K562 (cell line): ENCODE data around the gene TRMU. TPM values are rescaled to one million over a fixed set of nuclear protein-coding genes. Genes with fewer than 3 reads are reported as not detected.

Experiments
- ATAC-seq: fragments of 200-7000 bp; cut with Tn5 transposase; 3 replicates; pipeline ENCODE4 v1.9.1; 2020; ENCODE audit warnings: moderate library complexity
- BruUV-seq: library from RNA; stranded (reverse); fragments of 400-500 nt; replicated peaks from 2 replicates; lab custom pipeline; 2021; lab: Mats Ljungman, UMichigan
- CTCF ChIA-PET: fragments of 300-600 bp; formaldehyde crosslinking; extraction: SDS; loops from one replicate; lab custom pipeline; 2021; ENCODE audit warnings: low intra/inter-chr PET ratio; lab: Yijun Ruan, JAX
- POLR2A ChIA-PET: fragments of 300-600, 350-650 bp; sonication (Branson Sonifier 250); formaldehyde crosslinking; extraction: SDS; loops from one replicate; lab custom pipeline; 2021; ENCODE audit warnings: antibody characterized with exemption, inconsistent platforms; lab: Yijun Ruan, JAX
- DNase-seq, 4 experiments: peaks; one replicate each; pipeline versions ENCODE4 v3.0.0 to v3.0.0-alpha.2; 2011 to 2018; ENCODE audit warnings: low spot score in 3 of 4, mixed read lengths in 3 of 4; ENCODE audit errors: extremely low read depth in 1 of 4
- FAIRE-seq: peaks from 2 replicates; lab custom pipeline; 2011; peaks lifted over from hg19 to GRCh38; lab: Jason Lieb, UNC
- H2AFZ ChIP-seq: 2 replicates; pipeline ENCODE4 v1.6.0; 2011; ENCODE audit warnings: low read depth, low read length, control low read depth, inconsistent platforms
- H3K27ac ChIP-seq: fragments of 200-600 bp; 3 replicates; pipeline ENCODE4 v1.8.0; 2011; ENCODE audit warnings: low read depth, mild to moderate bottlenecking, control low read depth, inconsistent platforms, low read length, moderate library complexity, mixed read lengths; ENCODE audit errors: extremely low read depth
- H3K27me3 ChIP-seq, 2 experiments: fragments of 300-600 bp in 1 of 2; 2 replicates in 1 of 2; 3 replicates in 1 of 2; pipeline versions ENCODE4 v1.6.0 to v1.8.0; 2011; ENCODE audit warnings: inconsistent platforms in 2 of 2, low read length in 2 of 2, mild to moderate bottlenecking in 1 of 2, mixed read lengths in 1 of 2, moderate library complexity in 1 of 2; ENCODE audit not compliant: control insufficient read depth in 2 of 2, insufficient read depth in 2 of 2
- H3K36me3 ChIP-seq: fragments of 300-600 bp; 3 replicates; pipeline ENCODE4 v1.8.0; 2011; ENCODE audit warnings: mild to moderate bottlenecking, low read length, inconsistent platforms; ENCODE audit not compliant: control insufficient read depth, insufficient read depth
- H3K4me1 ChIP-seq, 2 experiments: fragments of 200-600 bp in 1 of 2; replicated peaks in 1 of 2; 2 replicates in 1 of 2; 3 replicates in 1 of 2; pipeline versions ENCODE4 v1.5.1 to v1.8.0; 2011; ENCODE audit warnings: inconsistent platforms in 2 of 2, low read length in 2 of 2, mild to moderate bottlenecking in 1 of 2, mixed read lengths in 1 of 2, moderate library complexity in 1 of 2; ENCODE audit not compliant: control insufficient read depth in 2 of 2, insufficient read depth in 2 of 2
- H3K4me2 ChIP-seq: 2 replicates; pipeline ENCODE4 v1.6.1; 2011; ENCODE audit warnings: low read length, control low read depth, inconsistent platforms, mixed read lengths; ENCODE audit not compliant: insufficient read depth
- H3K4me3 ChIP-seq: fragments of 200-600 bp; sonication (generic), shearing (Covaris generic); 2 replicates; pipeline ENCODE4 v1.5.1; 2016; ENCODE audit warnings: control low read depth, inconsistent platforms
- H3K79me2 ChIP-seq: fragments of 200-600 bp; 3 replicates; pipeline ENCODE4 v1.8.0; 2011; ENCODE audit warnings: low read length, inconsistent platforms; ENCODE audit not compliant: control insufficient read depth, insufficient read depth
- H3K9ac ChIP-seq, 2 experiments: 2 replicates each; pipeline versions ENCODE4 v1.6.0 to v1.6.1; 2011; ENCODE audit warnings: low read depth in 2 of 2, low read length in 2 of 2, control low read depth in 1 of 2, inconsistent platforms in 1 of 2, mild to moderate bottlenecking in 1 of 2, mixed read lengths in 1 of 2; ENCODE audit not compliant: insufficient read depth in 1 of 2
- H3K9me1 ChIP-seq: one replicate; pipeline ENCODE4 v1.6.0; 2011; ENCODE audit warnings: inconsistent platforms, mild to moderate bottlenecking, low read length, moderate library complexity; ENCODE audit not compliant: control insufficient read depth, insufficient read depth
- H3K9me3 ChIP-seq: replicated peaks from 2 replicates; pipeline ENCODE4 v1.5.1; 2011; ENCODE audit warnings: low read depth, low read length, inconsistent platforms; ENCODE audit not compliant: control insufficient read depth, insufficient read depth
- H4K20me1 ChIP-seq: replicated peaks from 2 replicates; pipeline ENCODE4 v1.6.1; 2011; ENCODE audit warnings: low read length, inconsistent platforms, mixed read lengths; ENCODE audit not compliant: control insufficient read depth, insufficient read depth
- ARHGAP35 ChIP-seq: fragments of 450-650 bp; IDR thresholded peaks from 2 replicates; pipeline ENCODE4 v1.6.1; 2018; ENCODE audit not compliant: partially characterized antibody
- ARID3A ChIP-seq: IDR thresholded peaks from 2 replicates; pipeline ENCODE4 v1.6.1; 2012; ENCODE audit warnings: low read depth, low read length, improper control_type of control experiment, borderline replicate concordance
- CHD1 ChIP-seq: fragments of 200-600 bp; sonication (generic); IDR thresholded peaks from one replicate; pipeline ENCODE4 v1.6.1; 2012; ENCODE audit warnings: mild to moderate bottlenecking, moderate library complexity, low read length, inconsistent platforms
- DMBX1 ChIP-seq: fragments of 250-450 bp; sonication (Bioruptor Pico); IDR thresholded peaks from 2 replicates; pipeline ENCODE4 v1.8.0; 2022; ENCODE audit warnings: inconsistent platforms, mild to moderate bottlenecking, moderate library complexity, borderline replicate concordance
- E2F5 ChIP-seq: sonication (generic); formaldehyde crosslinking; IDR thresholded peaks from 2 replicates; pipeline ENCODE4 v1.8.0; 2022; ENCODE audit warnings: mild to moderate bottlenecking, missing genetic modification reagents
- E2F6 ChIP-seq, 2 experiments: IDR thresholded peaks; 2 replicates each; pipeline ENCODE4 v1.6.1; 2011; ENCODE audit warnings: borderline replicate concordance in 1 of 2, control low read depth in 1 of 2, low read depth in 1 of 2, low read length in 1 of 2, mild to moderate bottlenecking in 1 of 2, mixed read lengths in 1 of 2, moderate library complexity in 1 of 2; ENCODE audit not compliant: insufficient read depth in 1 of 2, insufficient read length in 1 of 2, poor library complexity in 1 of 2, severe bottlenecking in 1 of 2; ENCODE audit errors: extremely low read depth in 1 of 2
- ELK1 ChIP-seq: sonication (generic); formaldehyde crosslinking; IDR thresholded peaks from 2 replicates; pipeline ENCODE4 v1.8.1; 2022; ENCODE audit warnings: missing genetic modification reagents
- GATAD2B ChIP-seq: fragments of 450-650 bp; IDR thresholded peaks from 2 replicates; pipeline ENCODE4 v1.6.1; 2017; ENCODE audit warnings: mild to moderate bottlenecking, borderline replicate concordance
- JUNB ChIP-seq: fragments of 450-650 bp; formaldehyde crosslinking; conservative IDR thresholded peaks from 2 replicates; pipeline ENCODE4 v1.4.0; 2020; ENCODE audit warnings: mild to moderate bottlenecking
- NR2C2 ChIP-seq, 2 experiments: fragments of 200-800 bp in 1 of 2; sonication (Bioruptor generic) in 1 of 2; sonication (generic) in 1 of 2; formaldehyde crosslinking in 1 of 2; IDR thresholded peaks; 2 replicates each; pipeline versions ENCODE4 v1.6.1 to v1.8.0; 2016 to 2022; ENCODE audit warnings: mild to moderate bottlenecking in 1 of 2, missing compliant biosample characterization in 1 of 2, missing genetic modification characterization in 1 of 2, missing genetic modification reagents in 1 of 2
- POLR2AphosphoS5 ChIP-seq: IDR thresholded peaks from 2 replicates; pipeline ENCODE4 v1.6.1; 2011; ENCODE audit warnings: mild to moderate bottlenecking, low read depth, low read length, moderate library complexity; ENCODE audit not compliant: control insufficient read depth, insufficient read depth
- RBM39 ChIP-seq: fragments of 200-400 bp; formaldehyde crosslinking; optimal IDR thresholded peaks from 2 replicates; pipeline ENCODE3; 2018; ENCODE audit warnings: low read depth, low read length
- STAT5A ChIP-seq: IDR thresholded peaks from 2 replicates; pipeline ENCODE4 v1.6.1; 2012; ENCODE audit warnings: low read length, inconsistent platforms, borderline replicate concordance
- ZNF561 ChIP-seq: fragments of 450-650 bp; formaldehyde crosslinking; conservative IDR thresholded peaks from 2 replicates; pipeline ENCODE4 v1.4.0; 2020; ENCODE audit warnings: mild to moderate bottlenecking, moderate library complexity
- ZNF655 ChIP-seq: fragments of 250-450 bp; sonication (Bioruptor Pico); IDR thresholded peaks from 2 replicates; pipeline ENCODE4 v1.5.0; 2021
- ZNF695 ChIP-seq: fragments of 450-650 bp; formaldehyde crosslinking; IDR thresholded peaks from 2 replicates; pipeline ENCODE4 v1.4.0; 2020; ENCODE audit warnings: mild to moderate bottlenecking, moderate library complexity
- WGBS: fragments of 100-300 bp; shearing (Covaris generic); methylation state at CpG from one replicate; pipeline ENCODE4 v1.1.6; 2016; ENCODE audit warnings: low coverage, mixed read lengths; ENCODE audit not compliant: insufficient coverage; ENCODE audit errors: missing lambda C conversion rate; 5-methylcytosine and 5-hydroxymethylcytosine counted together
- in situ Hi-C: fragments of 300-500 bp; cut with MboI; formaldehyde crosslinking; loops from 4 replicates; pipeline ENCODE4 v1.15.0; 2018; ENCODE audit warnings: inconsistent platforms, mixed read lengths
- intact Hi-C: fragments of 100-400 bp; cut with micrococcal nuclease; formaldehyde crosslinking; loops from 2 replicates; pipeline ENCODE4 v1.14.2; 2022
- polyA plus RNA-seq, 8 experiments: library from polyadenylated mRNA; depleted of rRNA in 4 of 8; stranded (reverse) in 5 of 8; unstranded in 3 of 8; fragments of >200 nt; fragmentation: Nextera tagmentation in 2 of 8; fragmentation: Illumina TruSeq in 1 of 8; extraction: Ambion mirVana in 2 of 8; extraction: Trizol in 1 of 8; gene quantifications; 2 replicates each; pipeline versions ENCODE4 v1.2.1 to v1.2.3, GENCODE V29; 2011 to 2014; ENCODE audit warnings: inconsistent platforms in 1 of 8, missing spikeins in 1 of 8
- total RNA-seq, 7 experiments: library from RNA; depleted of rRNA in 6 of 7; stranded (reverse); fragments of >200 nt in 6 of 7; fragmentation: Illumina TruSeq in 2 of 7; extraction: Trizol in 2 of 7; gene quantifications; 2 replicates each; pipeline versions ENCODE4 v1.2.1 to v1.2.3, GENCODE V29; 2011 to 2021; ENCODE audit warnings: low replicate concordance in 1 of 7

TRMU gene
- total and polyA plus RNA-seq, 9 of the 15 experiments (the other 6 are each of a cell fraction or from before 2014, with no cell fraction given): 2.3 to 49.9 (median 35.3) TPM

GRCh38 chr22:46387748-46388147 lies 52.2 kb downstream of the TRMU start:
- in situ Hi-C loops (no loop called here), intact Hi-C loops (no loop called here)
- 21% methylated on average over 11 of the region's 11 CpGs for WGBS
- H3K4me3 ChIP-seq: no peak overlapping the region
- H3K9me3 ChIP-seq: no peaks in the 10 kb centered on the region
- no peak overlapping the region for H3K27ac ChIP-seq
- CTCF ChIA-PET: no interaction called here
- H3K9me1 ChIP-seq: no peaks in the 10 kb centered on the region
- H3K4me2 ChIP-seq: no peak overlapping the region
- H3K36me3 ChIP-seq: no peaks in the 10 kb centered on the region
- DNase-seq: no peak
- no peak for FAIRE-seq
- H2AFZ ChIP-seq: no peak overlapping the region
- no peaks in the 10 kb centered on the region for H4K20me1 ChIP-seq
- BruUV-seq: no TSS peak
- no peak for ATAC-seq
- H3K79me2 ChIP-seq: no peaks in the 10 kb centered on the region
- H3K27me3 ChIP-seq: peaks cover 0 to 52% of the 10 kb centered on the region in 2 experiments; a peak in 2 of 5 replicates
- H3K9ac ChIP-seq: no peak overlapping the region
- POLR2A ChIA-PET: no interaction called here
- peaks cover 0 to 21% of the 10 kb centered on the region in 2 experiments; a peak in 2 of 5 replicates for H3K4me1 ChIP-seq
- TF ChIP-seq ARID3A (no peak), ELK1 (CRISPR knock-in tag) (no peak), ARHGAP35 (no peak), DMBX1 (CRISPR knock-in tag) (no peak), RBM39 (no peak), ZNF561 (CRISPR knock-in tag) (no peak), STAT5A (no peak), POLR2AphosphoS5 (no peak), CHD1 (no peak), JUNB (CRISPR knock-in tag) (no peak), E2F5 (no peak), ZNF655 (no peak), E2F6 (IDR thresholded peaks at IDR 0.05; ENCODE audit: borderline replicate concordance in 1 of 2, extremely low read depth in 1 of 2, insufficient read depth in 1 of 2, insufficient read length in 1 of 2, low read depth in 1 of 2, low read length in 1 of 2, poor library complexity in 1 of 2, severe bottlenecking in 1 of 2) (no peak), ZNF695 (CRISPR knock-in tag) (no peak), NR2C2 (CRISPR knock-in tag; IDR thresholded peaks at IDR 0.05) (no peak), NR2C2 (tag; IDR thresholded peaks at IDR 0.05) (no peak), GATAD2B (no peak)
